ENCODE data around the gene TBL2. TPM values are rescaled to one million over a fixed set of nuclear protein-coding genes. Genes with fewer than 3 reads are reported as not detected.
"Not testable (repeated sequence)": the region's sequence is repeated elsewhere in the genome, so short reads cannot be mapped to it uniquely, and the experiment has no call there.

Gene TBL2
- total and polyA plus RNA-seq, 7 experiments from 2014 or later, result 19.2 to 40.9 (median 29.0) TPM

GRCh38 chr7:73615886-73616285 is 37.5 kb upstream of the TBL2 start:
- ChIA-PET CTCF (interaction anchor here (0.6 to 2.1 kb wide), 3 partner anchors 9 to 993 kb away, joined by 3 to 9 read pairs (median 4); no protein-coding TSS in a partner anchor), POLR2A (no interaction called here)
- H3K4me1 Mint-ChIP-seq, result no peaks in the 10 kb centered on the region
- peaks cover 23 to 47% (median 28%) of the 10 kb centered on the region in 5 donors for H3K27me3 Mint-ChIP-seq
- DNase-seq (no peak), ATAC-seq (no peak)
- H3K4me3 ChIP-seq (ENCODE audit: low read length), result no peak overlapping the region
- no peak overlapping the region for H3K27ac Mint-ChIP-seq
- no peak overlapping the region for H3K27ac ChIP-seq (ENCODE audit: low read depth, low read length)
- H3K4me3 Mint-ChIP-seq, result no peak overlapping the region
- no peaks in the 10 kb centered on the region for H3K4me1 ChIP-seq (ENCODE audit: control insufficient read depth in 2 of 2, insufficient read depth in 2 of 2, low read length in 2 of 2)
- H3K36me3 Mint-ChIP-seq, result no peaks in the 10 kb centered on the region
- no peaks in the 10 kb centered on the region for H3K9me3 ChIP-seq (ENCODE audit: control insufficient read depth in 2 of 3, low read length in 3 of 3)
- intact Hi-C loops (cut with micrococcal nuclease), result no loop called here
- no peaks in the 10 kb centered on the region for H3K9me3 Mint-ChIP-seq
- H3K27me3 ChIP-seq (ENCODE audit: control insufficient read depth in 2 of 2, insufficient read depth in 2 of 2, low read length in 2 of 2), result no peaks in the 10 kb centered on the region
- H3K36me3 ChIP-seq (ENCODE audit: control insufficient read depth in 2 of 3, insufficient read depth in 3 of 3, low read length in 3 of 3), result no peaks in the 10 kb centered on the region

DNA sequence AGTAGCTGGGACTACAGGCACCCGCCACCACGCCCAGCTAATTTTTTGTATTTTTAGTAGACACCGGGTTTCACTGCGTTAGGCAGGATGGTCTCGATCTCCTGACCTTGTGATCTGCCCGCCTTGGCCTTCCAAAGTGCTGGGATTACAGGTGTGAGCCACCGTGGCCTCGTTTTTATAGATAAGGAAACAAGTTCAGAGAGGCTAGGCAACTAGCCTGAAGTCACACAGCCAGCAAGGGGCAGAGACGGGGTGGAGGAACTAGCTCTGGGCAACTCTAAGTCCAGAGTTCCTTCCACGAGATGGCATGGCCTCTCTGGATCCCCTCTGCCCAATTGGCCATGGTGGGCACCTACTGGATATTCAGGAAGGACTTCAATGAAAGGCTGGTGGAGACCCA is 36.6 kb upstream of the TBL2 start:
- ATAC-seq; intact Hi-C loops (cut with micrococcal nuclease); H3K36me3 Mint-ChIP-seq; H3K27me3 ChIP-seq (ENCODE audit: control insufficient read depth in 2 of 2, insufficient read depth in 2 of 2, low read length in 2 of 2); H3K27ac ChIP-seq (ENCODE audit: low read depth, low read length); H3K27ac Mint-ChIP-seq; H3K4me1 Mint-ChIP-seq; POLR2A ChIA-PET; H3K4me3 ChIP-seq (ENCODE audit: low read length); DNase-seq; H3K9me3 ChIP-seq (ENCODE audit: control insufficient read depth in 2 of 3, low read length in 3 of 3); H3K4me1 ChIP-seq (ENCODE audit: control insufficient read depth in 2 of 2, insufficient read depth in 2 of 2, low read length in 2 of 2); H3K9me3 Mint-ChIP-seq; H3K4me3 Mint-ChIP-seq; H3K36me3 ChIP-seq (ENCODE audit: control insufficient read depth in 2 of 3, insufficient read depth in 3 of 3, low read length in 3 of 3): not testable (repeated sequence)
- peaks cover 24 to 47% (median 31%) of the 10 kb centered on the region in 5 donors for H3K27me3 Mint-ChIP-seq
- CTCF ChIA-PET, result interaction anchor here (0.7 kb wide), 1 partner anchor 116 kb away, joined by 3 read pairs; no protein-coding TSS in a partner anchor

- H3K4me3 ChIP-seq (ENCODE audit: low read length), result no peak overlapping the region
- H3K27ac ChIP-seq (ENCODE audit: low read depth, low read length), result no peak overlapping the region
- no peak for DNase-seq
- intact Hi-C loops (cut with micrococcal nuclease), result no loop called here
- Mint-ChIP-seq H3K9me3 (no peaks in the 10 kb centered on the region), H3K27me3 (peaks cover 19 to 54% (median 33%) of the 10 kb centered on the region in 5 donors), H3K27ac (no peak overlapping the region), H3K4me1 (no peaks in the 10 kb centered on the region), H3K4me3 (no peak overlapping the region), H3K36me3 (no peaks in the 10 kb centered on the region)
- no peaks in the 10 kb centered on the region for H3K4me1 ChIP-seq (ENCODE audit: control insufficient read depth in 2 of 2, insufficient read depth in 2 of 2, low read length in 2 of 2)
- ATAC-seq, result no peak
- no peaks in the 10 kb centered on the region for H3K36me3 ChIP-seq (ENCODE audit: control insufficient read depth in 2 of 3, insufficient read depth in 3 of 3, low read length in 3 of 3)
- ChIA-PET CTCF (no interaction called here), POLR2A (no interaction called here)
- H3K9me3 ChIP-seq (ENCODE audit: control insufficient read depth in 2 of 3, low read length in 3 of 3), result no peaks in the 10 kb centered on the region
- no peaks in the 10 kb centered on the region for H3K27me3 ChIP-seq (ENCODE audit: control insufficient read depth in 2 of 2, insufficient read depth in 2 of 2, low read length in 2 of 2)
Measured at GRCh38 chr7:73613954-73614735, 35.8 kb upstream of the TBL2 start.

GRCh38 chr7:73612598-73613269 is 34.4 kb upstream of the TBL2 start:
- no peaks in the 10 kb centered on the region for H3K27me3 ChIP-seq (ENCODE audit: control insufficient read depth in 2 of 2, insufficient read depth in 2 of 2, low read length in 2 of 2)
- no peak overlapping the region for H3K27ac Mint-ChIP-seq

GRCh38 chr7:73611017-73611555 is 32.7 kb upstream of the TBL2 start:
- no peak overlapping the region for H3K4me3 Mint-ChIP-seq
- CTCF ChIA-PET, result interaction anchor here (0.7 kb wide), 1 partner anchor 42 kb away, joined by 4 read pairs; no protein-coding TSS in a partner anchor
- intact Hi-C loops (cut with micrococcal nuclease), result no loop called here
- no peaks in the 10 kb centered on the region for H3K4me1 ChIP-seq (ENCODE audit: control insufficient read depth in 2 of 2, insufficient read depth in 2 of 2, low read length in 2 of 2)
- H3K27me3 ChIP-seq (ENCODE audit: control insufficient read depth in 2 of 2, insufficient read depth in 2 of 2, low read length in 2 of 2), result no peaks in the 10 kb centered on the region
- peaks cover 0 to 2% (median 0%) of the 10 kb centered on the region in 7 donors for H3K4me1 Mint-ChIP-seq
- H3K36me3 Mint-ChIP-seq, result no peaks in the 10 kb centered on the region
- H3K9me3 Mint-ChIP-seq, result no peaks in the 10 kb centered on the region
- H3K27ac Mint-ChIP-seq, result no peak overlapping the region
- ATAC-seq, result no peak
- H3K27ac ChIP-seq (ENCODE audit: low read depth, low read length), result no peak overlapping the region
- H3K27me3 Mint-ChIP-seq, result peaks cover 23 to 63% (median 38%) of the 10 kb centered on the region in 5 donors
- H3K9me3 ChIP-seq (ENCODE audit: control insufficient read depth in 2 of 3, low read length in 3 of 3), result no peaks in the 10 kb centered on the region
- DNase-seq, result no peak
- POLR2A ChIA-PET, result no interaction called here
- H3K36me3 ChIP-seq (ENCODE audit: control insufficient read depth in 2 of 3, insufficient read depth in 3 of 3, low read length in 3 of 3), result no peaks in the 10 kb centered on the region
- H3K4me3 ChIP-seq (ENCODE audit: low read length), result no peak overlapping the region

More at GRCh38 chr7:73612598-73613269, 34.4 kb upstream of the TBL2 start:
- no peaks in the 10 kb centered on the region for H3K4me1 ChIP-seq (ENCODE audit: control insufficient read depth in 2 of 2, insufficient read depth in 2 of 2, low read length in 2 of 2)
- H3K9me3 ChIP-seq (ENCODE audit: control insufficient read depth in 2 of 3, low read length in 3 of 3), result no peaks in the 10 kb centered on the region
- CTCF ChIA-PET, result no interaction called here
- H3K36me3 ChIP-seq (ENCODE audit: control insufficient read depth in 2 of 3, insufficient read depth in 3 of 3, low read length in 3 of 3), result no peaks in the 10 kb centered on the region
- H3K9me3 Mint-ChIP-seq, result no peaks in the 10 kb centered on the region
- POLR2A ChIA-PET, result no interaction called here
- H3K4me3 ChIP-seq (ENCODE audit: low read length), result no peak overlapping the region
- ATAC-seq (no peak), DNase-seq (no peak)
- no peak overlapping the region for H3K4me3 Mint-ChIP-seq
- intact Hi-C loops (cut with micrococcal nuclease), result no loop called here
- no peaks in the 10 kb centered on the region for H3K36me3 Mint-ChIP-seq
- no peaks in the 10 kb centered on the region for H3K4me1 Mint-ChIP-seq
- H3K27ac ChIP-seq (ENCODE audit: low read depth, low read length), result no peak overlapping the region
- H3K27me3 Mint-ChIP-seq, result peaks cover 19 to 60% (median 33%) of the 10 kb centered on the region in 5 donors

DNA sequence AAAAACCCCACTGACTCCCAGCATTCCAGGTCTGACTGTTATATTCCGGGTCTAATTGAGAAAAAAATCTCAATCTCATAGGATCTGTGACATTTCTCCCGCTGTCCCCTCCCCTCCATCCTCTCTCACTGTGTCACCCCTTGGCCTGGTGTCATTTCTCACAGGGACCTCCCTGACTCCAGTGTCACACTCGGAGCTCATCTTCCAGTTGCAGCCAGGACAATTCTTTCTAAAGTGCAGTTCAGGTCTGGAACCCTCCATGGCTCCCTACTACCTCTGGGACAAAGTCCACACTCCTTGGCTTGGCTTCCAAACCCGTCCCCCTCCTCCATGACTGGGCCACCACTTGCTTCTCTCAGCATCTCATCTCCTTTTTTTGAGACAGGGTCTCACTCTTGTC is 31.7 kb upstream of the TBL2 start:
- DNase-seq, result no peak
- Mint-ChIP-seq H3K9me3 (no peaks in the 10 kb centered on the region), H3K27me3 (peaks cover 23 to 63% (median 38%) of the 10 kb centered on the region in 5 donors), H3K36me3 (no peaks in the 10 kb centered on the region), H3K27ac (no peak overlapping the region), H3K4me3 (no peak overlapping the region), H3K4me1 (peaks cover 0 to 2% (median 0%) of the 10 kb centered on the region in 7 donors)
- ChIA-PET CTCF (no interaction called here), POLR2A (interaction anchor here (0.5 kb wide), 1 partner anchor 30 kb away, joined by 5 read pairs; no protein-coding TSS in a partner anchor)
- Histone ChIP-seq H3K9me3 (ENCODE audit: control insufficient read depth in 2 of 3, low read length in 3 of 3) (no peaks in the 10 kb centered on the region), H3K27ac (ENCODE audit: low read depth, low read length) (no peak overlapping the region), H3K4me3 (ENCODE audit: low read length) (no peak overlapping the region), H3K4me1 (ENCODE audit: control insufficient read depth in 2 of 2, insufficient read depth in 2 of 2, low read length in 2 of 2) (no peaks in the 10 kb centered on the region), H3K27me3 (ENCODE audit: control insufficient read depth in 2 of 2, insufficient read depth in 2 of 2, low read length in 2 of 2) (no peaks in the 10 kb centered on the region), H3K36me3 (ENCODE audit: control insufficient read depth in 2 of 3, insufficient read depth in 3 of 3, low read length in 3 of 3) (no peaks in the 10 kb centered on the region)
- ATAC-seq, result no peak
- intact Hi-C loops (cut with micrococcal nuclease), result no loop called here
